ENCODE measurements around the gene HTRA3. TPM values are rescaled to one million over a fixed set of nuclear protein-coding genes. Genes with fewer than 3 reads are reported as not detected.

The HTRA3 gene
- total RNA-seq, 1 donor from 2014 or later, result 35.2 TPM

DNA sequence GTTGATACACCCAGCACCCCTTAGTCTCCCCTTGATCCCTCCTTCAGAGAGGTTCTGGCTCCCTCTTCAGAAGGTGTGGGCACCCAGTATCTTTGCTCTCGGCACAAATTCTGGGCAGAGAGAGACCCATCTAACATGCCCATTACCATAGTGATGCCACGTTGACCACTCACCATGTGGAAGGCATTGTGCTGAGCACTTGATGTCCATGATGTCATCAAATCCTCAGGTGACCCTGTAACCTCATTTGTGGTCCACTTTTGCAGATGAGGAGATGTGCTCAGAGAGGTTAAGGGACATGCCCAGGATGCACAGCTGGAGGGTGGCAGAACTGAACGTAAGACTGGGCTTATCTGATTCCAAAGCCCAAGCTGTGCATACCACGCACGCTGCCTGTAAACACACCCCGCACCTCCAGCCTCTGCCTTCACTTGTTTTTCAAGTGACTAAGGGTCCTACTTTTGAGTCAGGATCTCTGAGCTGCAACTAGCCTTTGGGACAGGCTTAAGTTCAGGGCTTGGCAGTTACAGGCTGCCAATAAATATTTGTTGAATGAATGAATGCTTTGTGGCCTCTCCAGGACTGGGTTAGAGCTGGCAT is 55.2 kb downstream of the HTRA3 start:
- Histone ChIP-seq H3K9ac (ENCODE audit: low read length) (no peak overlapping the region), H3K4me1 (ENCODE audit: insufficient read depth, low read length) (no peaks in the 10 kb centered on the region), H4K20me1 (ENCODE audit: insufficient read depth, low read length) (no peaks in the 10 kb centered on the region), H3K36me3 (ENCODE audit: insufficient read depth, low read length) (no peaks in the 10 kb centered on the region), H3K9me3 (ENCODE audit: insufficient read depth, low read depth, low read length) (no peaks in the 10 kb centered on the region), H3K27ac (ENCODE audit: low read depth, low read length) (no peak overlapping the region), H3K4me3 (ENCODE audit: insufficient read depth, low read depth, low read length) (no peak overlapping the region), H3K27me3 (ENCODE audit: insufficient read depth, low read length) (no peaks in the 10 kb centered on the region), H3K4me2 (ENCODE audit: low read length) (no peak overlapping the region), H2AFZ (ENCODE audit: low read depth, low read length) (no peak overlapping the region), H3K79me2 (ENCODE audit: insufficient read depth, low read length) (no peaks in the 10 kb centered on the region)
- H3K36me3 Mint-ChIP-seq (ENCODE audit: low read depth, unreplicated experiment), result no peaks in the 10 kb centered on the region
- H3K4me1 Mint-ChIP-seq (ENCODE audit: low read depth, unreplicated experiment), result no peaks in the 10 kb centered on the region
- FAIRE-seq (no peak), DNase-seq (ENCODE audit: low read depth) (no peak)
- H3K27me3 Mint-ChIP-seq (ENCODE audit: low read depth, unreplicated experiment), result peaks cover 19% of the 10 kb centered on the region
- H3K27ac Mint-ChIP-seq (ENCODE audit: unreplicated experiment), result no peak overlapping the region
- peak overlapping the region; percentile 34 for H3K4me3 Mint-ChIP-seq (ENCODE audit: unreplicated experiment)
- peaks cover 7% of the 10 kb centered on the region for H3K9me3 Mint-ChIP-seq (ENCODE audit: unreplicated experiment)
- TF ChIP-seq, protein P1, sequence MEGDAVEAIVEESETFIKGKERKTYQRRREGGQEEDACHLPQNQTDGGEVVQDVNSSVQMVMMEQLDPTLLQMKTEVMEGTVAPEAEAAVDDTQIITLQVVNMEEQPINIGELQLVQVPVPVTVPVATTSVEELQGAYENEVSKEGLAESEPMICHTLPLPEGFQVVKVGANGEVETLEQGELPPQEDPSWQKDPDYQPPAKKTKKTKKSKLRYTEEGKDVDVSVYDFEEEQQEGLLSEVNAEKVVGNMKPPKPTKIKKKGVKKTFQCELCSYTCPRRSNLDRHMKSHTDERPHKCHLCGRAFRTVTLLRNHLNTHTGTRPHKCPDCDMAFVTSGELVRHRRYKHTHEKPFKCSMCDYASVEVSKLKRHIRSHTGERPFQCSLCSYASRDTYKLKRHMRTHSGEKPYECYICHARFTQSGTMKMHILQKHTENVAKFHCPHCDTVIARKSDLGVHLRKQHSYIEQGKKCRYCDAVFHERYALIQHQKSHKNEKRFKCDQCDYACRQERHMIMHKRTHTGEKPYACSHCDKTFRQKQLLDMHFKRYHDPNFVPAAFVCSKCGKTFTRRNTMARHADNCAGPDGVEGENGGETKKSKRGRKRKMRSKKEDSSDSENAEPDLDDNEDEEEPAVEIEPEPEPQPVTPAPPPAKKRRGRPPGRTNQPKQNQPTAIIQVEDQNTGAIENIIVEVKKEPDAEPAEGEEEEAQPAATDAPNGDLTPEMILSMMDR (IDR thresholded peaks at IDR 0.05; ENCODE audit: insufficient read depth, low read depth, low read length), result no peak
- TF ChIP-seq EZH2 (IDR thresholded peaks at IDR 0.05; ENCODE audit: insufficient read depth, low read length), result no peak

DNA sequence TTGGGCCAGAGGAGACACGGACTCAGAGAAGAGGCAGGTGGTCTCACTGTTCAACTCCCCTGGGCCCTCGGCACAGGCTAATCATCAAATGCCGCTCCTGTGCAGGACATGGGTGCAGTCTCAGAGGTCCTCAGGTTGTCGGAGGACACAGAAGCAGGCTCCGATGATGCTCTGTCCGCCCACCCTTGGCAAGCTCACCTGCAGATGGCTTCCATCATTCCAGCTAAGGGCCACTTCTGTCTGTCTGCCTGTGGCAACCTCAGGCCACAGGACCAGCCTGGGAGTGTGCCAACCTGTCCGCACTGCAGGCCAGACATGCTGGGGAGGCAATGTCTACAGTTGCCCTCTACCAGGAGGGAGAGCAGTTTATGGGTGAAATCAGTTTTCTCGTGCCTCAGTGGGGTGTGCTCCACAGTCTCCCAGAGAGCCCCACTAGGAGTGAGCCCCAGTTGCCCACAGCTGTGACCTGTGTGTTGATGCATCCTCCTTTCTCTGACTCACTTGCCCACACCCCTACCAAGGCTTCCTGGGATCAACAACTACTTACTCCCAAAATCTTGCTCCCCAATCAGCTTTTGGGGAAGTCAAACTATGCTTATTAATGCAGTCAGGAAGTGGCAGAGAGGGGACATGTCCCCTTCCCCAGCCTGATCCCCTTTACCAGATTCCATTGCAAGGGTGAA is 55.9 kb downstream of the HTRA3 start:
- H3K27ac Mint-ChIP-seq (ENCODE audit: unreplicated experiment), result no peak overlapping the region
- H3K36me3 ChIP-seq (ENCODE audit: insufficient read depth, low read length), result no peaks in the 10 kb centered on the region
- H4K20me1 ChIP-seq (ENCODE audit: insufficient read depth, low read length), result no peaks in the 10 kb centered on the region
- DNase-seq (ENCODE audit: low read depth) (no peak), FAIRE-seq (no peak)
- no peak overlapping the region for H3K4me2 ChIP-seq (ENCODE audit: low read length)
- H3K27me3 Mint-ChIP-seq (ENCODE audit: low read depth, unreplicated experiment), result peaks cover 22% of the 10 kb centered on the region
- H3K36me3 Mint-ChIP-seq (ENCODE audit: low read depth, unreplicated experiment), result no peaks in the 10 kb centered on the region
- H3K4me3 Mint-ChIP-seq (ENCODE audit: unreplicated experiment), result no peak overlapping the region
- H3K4me1 ChIP-seq (ENCODE audit: insufficient read depth, low read length), result no peaks in the 10 kb centered on the region
- H2AFZ ChIP-seq (ENCODE audit: low read depth, low read length), result no peak overlapping the region
- H3K4me3 ChIP-seq (ENCODE audit: insufficient read depth, low read depth, low read length), result no peak overlapping the region
- no peaks in the 10 kb centered on the region for H3K27me3 ChIP-seq (ENCODE audit: insufficient read depth, low read length)
- H3K9me3 ChIP-seq (ENCODE audit: insufficient read depth, low read depth, low read length), result no peaks in the 10 kb centered on the region
- TF ChIP-seq, protein P1 (IDR thresholded peaks at IDR 0.05; ENCODE audit: insufficient read depth, low read depth, low read length), result no peak
- no peak for TF ChIP-seq EZH2 (IDR thresholded peaks at IDR 0.05; ENCODE audit: insufficient read depth, low read length)
- no peaks in the 10 kb centered on the region for H3K79me2 ChIP-seq (ENCODE audit: insufficient read depth, low read length)
- H3K9me3 Mint-ChIP-seq (ENCODE audit: unreplicated experiment), result peaks cover 7% of the 10 kb centered on the region
- H3K9ac ChIP-seq (ENCODE audit: low read length), result no peak overlapping the region
- no peak overlapping the region for H3K27ac ChIP-seq (ENCODE audit: low read depth, low read length)
- H3K4me1 Mint-ChIP-seq (ENCODE audit: low read depth, unreplicated experiment), result no peaks in the 10 kb centered on the region

DNA sequence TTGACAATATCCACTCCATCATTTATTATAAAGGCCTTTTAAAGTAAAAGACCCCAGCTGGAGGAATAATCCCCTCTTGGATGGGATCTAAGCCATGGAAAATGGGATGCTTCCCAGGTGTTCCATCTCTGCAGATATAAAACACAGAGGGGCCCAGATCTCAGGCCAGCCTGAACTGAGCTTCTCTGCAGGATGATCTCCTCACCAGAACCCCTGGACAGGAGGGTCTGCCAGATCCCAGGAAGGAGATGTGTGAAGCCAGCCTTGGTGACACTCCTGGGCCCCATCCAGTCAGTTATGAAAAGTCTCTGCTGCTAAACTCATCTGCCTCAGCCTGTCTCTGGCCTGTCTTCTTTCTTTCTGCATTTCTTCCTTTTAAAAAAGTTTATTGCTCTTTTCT is 56.7 kb downstream of the HTRA3 start:
- peaks cover 7% of the 10 kb centered on the region for H3K9me3 Mint-ChIP-seq (ENCODE audit: unreplicated experiment)
- H3K27me3 Mint-ChIP-seq (ENCODE audit: low read depth, unreplicated experiment), result peaks cover 22% of the 10 kb centered on the region
- Histone ChIP-seq H3K9ac (ENCODE audit: low read length) (no peak overlapping the region), H3K27ac (ENCODE audit: low read depth, low read length) (no peak overlapping the region), H3K27me3 (ENCODE audit: insufficient read depth, low read length) (no peaks in the 10 kb centered on the region), H3K4me3 (ENCODE audit: insufficient read depth, low read depth, low read length) (no peak overlapping the region), H4K20me1 (ENCODE audit: insufficient read depth, low read length) (no peaks in the 10 kb centered on the region), H3K4me2 (ENCODE audit: low read length) (no peak overlapping the region), H3K9me3 (ENCODE audit: insufficient read depth, low read depth, low read length) (no peaks in the 10 kb centered on the region), H3K36me3 (ENCODE audit: insufficient read depth, low read length) (no peaks in the 10 kb centered on the region), H3K4me1 (ENCODE audit: insufficient read depth, low read length) (no peaks in the 10 kb centered on the region), H2AFZ (ENCODE audit: low read depth, low read length) (no peak overlapping the region), H3K79me2 (ENCODE audit: insufficient read depth, low read length) (no peaks in the 10 kb centered on the region)
- no peak overlapping the region for H3K4me3 Mint-ChIP-seq (ENCODE audit: unreplicated experiment)
- TF ChIP-seq EZH2 (IDR thresholded peaks at IDR 0.05; ENCODE audit: insufficient read depth, low read length), result no peak
- TF ChIP-seq, protein P1 (IDR thresholded peaks at IDR 0.05; ENCODE audit: insufficient read depth, low read depth, low read length), result no peak
- FAIRE-seq (no peak), DNase-seq (ENCODE audit: low read depth) (no peak)
- H3K4me1 Mint-ChIP-seq (ENCODE audit: low read depth, unreplicated experiment), result no peaks in the 10 kb centered on the region
- H3K27ac Mint-ChIP-seq (ENCODE audit: unreplicated experiment), result no peak overlapping the region
- H3K36me3 Mint-ChIP-seq (ENCODE audit: low read depth, unreplicated experiment), result no peaks in the 10 kb centered on the region

Data from astrocyte (in vitro differentiated cells and primary cell).